ENCODE measurements around the gene RNF208. TPM values are rescaled to one million over a fixed set of nuclear protein-coding genes. Genes with fewer than 3 reads are reported as not detected.

The RNF208 gene
- total RNA-seq, 4 donors from 2014 or later = 2.3 to 4.5 (median 3.8) TPM

DNA sequence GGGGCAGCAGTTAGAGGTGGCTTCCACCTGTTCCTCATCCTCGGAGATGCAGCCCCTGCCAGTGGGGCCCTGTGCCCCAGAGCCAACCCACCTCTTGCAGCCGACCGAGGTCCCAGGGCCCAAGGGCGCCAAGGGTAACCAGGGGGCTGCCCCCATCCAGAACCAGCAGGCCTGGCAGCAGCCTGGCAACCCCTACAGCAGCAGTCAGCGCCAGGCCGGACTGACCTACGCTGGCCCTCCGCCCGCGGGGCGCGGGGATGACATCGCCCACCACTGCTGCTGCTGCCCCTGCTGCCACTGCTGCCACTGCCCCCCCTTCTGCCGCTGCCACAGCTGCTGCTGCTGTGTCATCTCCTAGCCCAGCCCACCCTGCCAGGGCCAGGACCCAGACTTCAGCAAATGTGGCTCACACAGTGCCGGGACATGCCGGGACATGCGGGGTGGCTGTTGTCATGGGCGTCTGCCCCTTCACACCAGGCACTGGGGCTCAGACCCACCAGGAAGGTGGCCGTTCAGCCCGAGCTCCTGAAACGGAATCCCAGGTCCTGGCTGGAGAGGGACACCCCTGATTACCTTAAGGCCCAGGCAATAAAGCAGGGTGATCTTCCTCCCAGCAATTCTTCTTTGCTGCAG is 3.8 kb upstream of the RNF208 start:
- TF ChIP-seq POLR2A (IDR thresholded peaks at IDR 0.05) (no peak), CTCF (IDR thresholded peaks at IDR 0.05) (no peak)
- H3K27me3 ChIP-seq = no peaks in the 10 kb centered on the region
- H3K4me3 ChIP-seq (replicated peaks in 1 of 3) = no peak overlapping the region
- peaks cover 31 to 47% of the 10 kb centered on the region in 2 donors for H3K4me1 ChIP-seq
- WGBS, 2 donors = 85 to 89% methylated on average over 4 to 16 of the region's 21 CpGs
- DNase-seq = no peak
- no peaks in the 10 kb centered on the region for H3K9me3 ChIP-seq
- peak overlapping the region in 1 of 3 donors; percentile 87 for H3K27ac ChIP-seq
- intact Hi-C loops (cut with DNase I) = loop anchor here (5.0 kb wide), 1 partner anchor 39 kb away; the partner anchor contains the start of genes ANAPC2 and SSNA1
- H3K36me3 ChIP-seq = no peaks in the 10 kb centered on the region

GRCh38 chr9:137224830-137225694 is 3.0 kb upstream of the RNF208 start, which contains the start of gene CYSRT1:
CYSRT1 (plus strand) TSS chr9:137225174; CDS start chr9:137225622, 448 bp downstream.
- intact Hi-C loops (cut with DNase I) = loop anchor here (5.0 kb wide), 1 partner anchor 38 kb away; the partner anchor contains the start of genes ANAPC2 and SSNA1
- no peaks in the 10 kb centered on the region for H3K36me3 ChIP-seq
- DNase-seq = no peak
- no peak for TF ChIP-seq POLR2A (IDR thresholded peaks at IDR 0.05)
- no peak for TF ChIP-seq CTCF (IDR thresholded peaks at IDR 0.05)
- H3K27me3 ChIP-seq = no peaks in the 10 kb centered on the region
- no peaks in the 10 kb centered on the region for H3K9me3 ChIP-seq
- peak within 1 kb of the TSS in 2 of 3 donors; percentile 21 to 78 for H3K4me3 ChIP-seq (replicated peaks in 1 of 3)
- peaks cover 31 to 47% of the 10 kb centered on the region in 2 donors for H3K4me1 ChIP-seq
- H3K27ac ChIP-seq = peak within 1 kb of the TSS in 1 of 3 donors; percentile 87
- WGBS, 2 donors = 46 to 82% methylated on average over 7 to 8 of the region's 23 CpGs

DNA sequence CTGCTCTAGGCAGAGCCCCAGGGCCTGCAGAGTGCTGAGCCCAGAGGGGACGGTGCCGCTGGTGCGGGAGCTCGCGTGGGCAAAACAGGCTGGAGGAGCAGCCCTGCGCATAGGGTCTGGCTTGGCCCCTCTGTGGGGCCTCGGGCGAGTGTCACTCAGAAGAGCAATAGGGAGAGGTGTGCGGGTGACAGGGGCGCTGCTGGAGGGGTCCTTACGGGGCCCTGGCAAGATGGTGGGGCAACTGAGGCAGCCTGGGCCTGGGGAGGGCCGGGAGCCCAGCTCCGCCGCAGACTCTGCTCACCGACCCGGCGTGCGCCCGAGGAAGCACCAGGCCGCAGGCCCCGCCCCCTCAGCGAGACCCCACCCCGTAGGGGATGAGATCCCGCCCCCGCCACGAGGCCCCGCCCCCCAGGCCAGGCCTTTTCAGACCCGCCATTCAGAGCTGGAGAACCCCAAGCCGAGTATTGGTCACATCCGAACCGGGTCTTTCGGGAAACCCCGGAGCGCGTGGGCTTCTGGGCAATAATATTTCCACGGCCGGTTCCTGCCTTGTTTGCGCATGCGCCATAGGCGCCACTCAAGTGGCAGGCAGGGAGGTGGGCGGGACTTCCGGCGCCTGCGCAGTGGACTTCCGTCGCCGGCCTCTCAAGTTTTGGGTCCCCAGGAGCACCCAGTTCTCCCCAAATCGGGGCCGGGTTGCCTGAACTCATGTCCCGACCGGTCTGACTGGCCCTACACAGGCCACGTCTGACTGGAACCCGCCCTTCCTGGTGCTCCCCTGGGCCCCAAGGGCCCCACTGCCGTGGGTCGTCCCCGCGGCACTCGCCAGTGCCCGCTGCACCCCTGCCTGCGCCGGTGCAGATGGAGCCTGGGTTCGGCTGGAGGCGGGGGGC is 1.3 kb upstream of the RNF208 start:
- Histone ChIP-seq H3K36me3 (no peaks in the 10 kb centered on the region), H3K4me1 (peaks cover 31 to 47% of the 10 kb centered on the region in 2 donors), H3K4me3 (replicated peaks in 1 of 3) (peak overlapping the region; percentile 39 to 78 (median 53)), H3K27me3 (no peaks in the 10 kb centered on the region), H3K9me3 (no peaks in the 10 kb centered on the region), H3K27ac (peak overlapping the region; percentile 77 to 87 (median 86))
- WGBS, 2 donors = 2 to 3% methylated on average over 25 to 32 of the region's 63 CpGs
- DNase-seq = peak; percentile 97
- intact Hi-C loops (cut with DNase I) = no loop called here
- peak in 1 of 2 donors; percentile 65 for TF ChIP-seq POLR2A (IDR thresholded peaks at IDR 0.05)
- TF ChIP-seq CTCF (IDR thresholded peaks at IDR 0.05) = no peak

DNA sequence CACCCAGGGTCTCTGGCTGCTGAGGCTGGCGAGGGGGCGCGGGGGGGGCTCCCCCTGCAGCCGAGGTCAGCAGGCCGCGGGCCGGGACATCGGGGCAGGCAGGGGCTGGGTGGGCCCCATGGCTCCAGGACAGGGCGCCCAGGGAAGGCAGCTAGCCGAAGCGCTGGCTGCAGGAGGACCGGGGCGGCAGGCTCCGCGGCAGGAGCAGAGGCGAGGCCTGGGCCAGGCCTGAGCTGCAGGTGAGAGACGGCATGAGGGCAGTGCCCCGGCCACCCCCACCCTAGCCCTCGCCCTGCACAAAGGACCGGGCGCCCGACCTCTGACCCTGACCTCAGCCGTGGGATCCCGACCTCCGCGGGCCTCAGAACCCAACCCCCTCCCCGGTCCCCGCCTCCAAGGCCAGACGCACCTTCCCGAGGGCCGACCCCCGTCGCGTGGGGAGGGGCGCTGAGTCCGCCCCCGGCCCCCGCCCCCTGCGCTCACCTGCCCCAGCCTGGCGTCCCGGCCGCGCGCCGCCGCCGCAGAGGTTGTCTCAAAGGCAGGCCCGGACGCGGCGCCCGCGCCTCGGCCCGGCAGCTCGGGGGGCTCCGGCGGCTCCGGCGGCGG is 431 bp downstream of the RNF208 start:
- intact Hi-C loops (cut with DNase I) = no loop called here
- Histone ChIP-seq H3K4me1 (peaks cover 16 to 33% of the 10 kb centered on the region in 2 donors), H3K4me3 (replicated peaks in 1 of 3) (peak overlapping the region in 1 of 3 donors; percentile 41), H3K27ac (peak overlapping the region in 1 of 3 donors; percentile 36), H3K27me3 (no peaks in the 10 kb centered on the region), H3K36me3 (no peaks in the 10 kb centered on the region), H3K9me3 (no peaks in the 10 kb centered on the region)
- TF ChIP-seq CTCF (IDR thresholded peaks at IDR 0.05) (no peak), POLR2A (IDR thresholded peaks at IDR 0.05) (peak in 1 of 2 donors; percentile 6)
- DNase-seq = peak; percentile 40 to 42
- 5 to 16% methylated on average over 9 to 12 of the region's 61 CpGs for whole genome bisulfite sequencing, 2 donors
